GM12878 (cell line): ENCODE data around the gene USP38. TPM values are rescaled to one million over a fixed set of nuclear protein-coding genes. Genes with fewer than 3 reads are reported as not detected.

ENCODE experiments used
- ATAC-seq: fragments of 200-7000 bp; cut with Tn5 transposase; 3 replicates; pipeline ENCODE4 v1.9.1; 2020; ENCODE audit warnings: mild to moderate bottlenecking, moderate library complexity
- BruUV-seq: library from RNA; stranded (reverse); fragments of 400-500 nt; replicated peaks from 2 replicates; lab custom pipeline; 2021; lab: Mats Ljungman, UMichigan
- CTCF ChIA-PET: fragments of 300-600 bp; sonication (Branson Sonifier 250); formaldehyde crosslinking; extraction: SDS; loops from one replicate; lab custom pipeline; 2021; ENCODE audit warnings: inconsistent platforms; lab: Yijun Ruan, JAX
- POLR2A ChIA-PET: fragments of 350-600 bp; formaldehyde crosslinking; extraction: SDS; loops from one replicate; lab custom pipeline; 2021; ENCODE audit warnings: inconsistent platforms; lab: Charles Lee
- RAD21 ChIA-PET: fragments of 300-600 bp; sonication (Branson Sonifier 250); formaldehyde crosslinking; loops from one replicate; lab custom pipeline; 2023; ENCODE audit warnings: antibody characterized with exemption; ENCODE audit not compliant: unreplicated experiment; lab: Charles Lee
- SMC1A ChIA-PET: fragments of 300-600 bp; sonication (Branson Sonifier 250); formaldehyde crosslinking; loops from one replicate; lab custom pipeline; 2023; ENCODE audit not compliant: unreplicated experiment, uncharacterized antibody; lab: Charles Lee
- DNase-seq: peaks from one replicate; pipeline ENCODE4 v3.0.0-alpha.2; 2011; ENCODE audit warnings: low read depth, low spot score
- FAIRE-seq: peaks from 3 replicates; lab custom pipeline; 2011; peaks lifted over from hg19 to GRCh38; lab: Jason Lieb, UNC
- H2AFZ ChIP-seq: 2 replicates; pipeline ENCODE4 v1.6.0; 2011; ENCODE audit warnings: low read depth, low read length, control low read depth; ENCODE audit not compliant: control insufficient read depth
- H3K27ac ChIP-seq: 2 replicates; pipeline ENCODE4 v1.5.1; 2011; ENCODE audit warnings: control low read depth; ENCODE audit not compliant: control insufficient read depth, insufficient read depth
- H3K27me3 ChIP-seq, 2 experiments: replicated peaks in 1 of 2; 2 replicates each; pipeline versions ENCODE4 v1.6.0 to v1.6.1; 2011; ENCODE audit warnings: low read length in 1 of 2; ENCODE audit not compliant: control insufficient read depth in 2 of 2, insufficient read depth in 2 of 2
- H3K36me3 ChIP-seq, 2 experiments: 2 replicates each; pipeline ENCODE4 v1.5.1; 2011; ENCODE audit warnings: low read length in 1 of 2; ENCODE audit not compliant: control insufficient read depth in 2 of 2, insufficient read depth in 2 of 2
- H3K4me1 ChIP-seq: 2 replicates; pipeline ENCODE4 v1.6.1; 2011; ENCODE audit warnings: mild to moderate bottlenecking, low read length, moderate library complexity, mixed read lengths; ENCODE audit not compliant: control insufficient read depth, insufficient read depth
- H3K4me2 ChIP-seq: 2 replicates; pipeline ENCODE4 v1.6.0; 2011; ENCODE audit warnings: control low read depth; ENCODE audit not compliant: control insufficient read depth, insufficient read depth
- H3K4me3 ChIP-seq: fragments of 200-600 bp; sonication (generic); 2 replicates; pipeline ENCODE4 v1.5.1; 2016
- H3K79me2 ChIP-seq: 2 replicates; pipeline ENCODE4 v1.6.0; 2011; ENCODE audit warnings: low read length; ENCODE audit not compliant: control insufficient read depth, insufficient read depth
- H3K9ac ChIP-seq: 2 replicates; pipeline ENCODE4 v1.8.0; 2011; ENCODE audit warnings: low read length, control low read depth, mixed read lengths; ENCODE audit not compliant: control insufficient read depth, insufficient read depth
- H3K9me3 ChIP-seq: replicated peaks from 3 replicates; pipeline ENCODE4 v1.5.1; 2011; ENCODE audit warnings: mild to moderate bottlenecking, low read length; ENCODE audit not compliant: control insufficient read depth, insufficient read depth
- H4K20me1 ChIP-seq: 2 replicates; pipeline ENCODE4 v1.6.0; 2011; ENCODE audit not compliant: control insufficient read depth, insufficient read depth
- ATF3 ChIP-seq: IDR thresholded peaks from 2 replicates; pipeline ENCODE4 v1.6.1; 2011; ENCODE audit warnings: low read depth, mild to moderate bottlenecking, low read length, moderate library complexity, borderline replicate concordance; ENCODE audit errors: extremely low read depth
- CBFB ChIP-seq: IDR thresholded peaks from 2 replicates; pipeline ENCODE4 v1.6.1; 2016; ENCODE audit warnings: antibody characterized with exemption, low read depth
- CTCF ChIP-seq, 3 experiments: IDR thresholded peaks in 2 of 3; conservative IDR thresholded peaks in 1 of 3; 2 replicates each; pipeline ENCODE4 v1.5.1; 2011; ENCODE audit warnings: low read depth in 3 of 3, low read length in 3 of 3, mild to moderate bottlenecking in 3 of 3, control low read depth in 2 of 3, moderate library complexity in 2 of 3, inconsistent platforms in 1 of 3, mixed read lengths in 1 of 3; ENCODE audit not compliant: control insufficient read depth in 2 of 3, insufficient read depth in 1 of 3; ENCODE audit errors: extremely low read depth in 1 of 3
- E2F4 ChIP-seq: IDR thresholded peaks from 2 replicates; pipeline ENCODE4 v1.6.1; 2012; ENCODE audit warnings: low read depth, low read length, improper control_type of control experiment
- IRF3 ChIP-seq: fragments of 450-650 bp; IDR thresholded peaks from 2 replicates; pipeline ENCODE4 v1.6.1; 2014; ENCODE audit warnings: mild to moderate bottlenecking
- IRF5 ChIP-seq: fragments of 450-650 bp; IDR thresholded peaks from 2 replicates; pipeline ENCODE4 v1.6.1; 2017; ENCODE audit warnings: borderline replicate concordance
- NFYA ChIP-seq: IDR thresholded peaks from 2 replicates; pipeline ENCODE4 v1.6.1; 2011; ENCODE audit warnings: low read depth, mild to moderate bottlenecking, low read length, improper control_type of control experiment, borderline replicate concordance
- POLR2AphosphoS5 ChIP-seq: IDR thresholded peaks from 2 replicates; pipeline ENCODE4 v1.6.1; 2011; ENCODE audit warnings: mild to moderate bottlenecking, low read length, inconsistent platforms
- RFX5 ChIP-seq: IDR thresholded peaks from 2 replicates; pipeline ENCODE4 v1.6.1; 2011; ENCODE audit warnings: low read depth, low read length, improper control_type of control experiment
- SMC3 ChIP-seq: IDR thresholded peaks from 2 replicates; pipeline ENCODE4 v1.6.1; 2011; ENCODE audit warnings: low read length, improper control_type of control experiment, borderline replicate concordance
- ZNF274 ChIP-seq: IDR thresholded peaks from one replicate; pipeline ENCODE4 v1.8.0; 2011; ENCODE audit not compliant: insufficient read length, insufficient read depth
- WGBS: methylation state at CpG from one replicate; pipeline ENCODE4 v1.1.6; 2016; ENCODE audit warnings: low lambda C conversion rate; ENCODE audit not compliant: insufficient replicate concordance, insufficient coverage; ENCODE audit errors: missing lambda C conversion rate; 5-methylcytosine and 5-hydroxymethylcytosine counted together
- in situ Hi-C: fragments of 300-500 bp; cut with MboI; formaldehyde crosslinking; loops from 9 replicates; pipeline ENCODE4 v1.14.3; 2018; ENCODE audit warnings: mixed read lengths
- intact Hi-C: fragments of 100-400 bp; cut with micrococcal nuclease; formaldehyde crosslinking; loops from one replicate; pipeline ENCODE4 v1.14.2; 2022; ENCODE audit not compliant: unreplicated experiment
- polyA plus RNA-seq, 11 experiments: library from polyadenylated mRNA; depleted of rRNA in 4 of 11; unstranded in 6 of 11; stranded (reverse) in 5 of 11; fragments of >200 nt; fragmentation: Nextera tagmentation in 4 of 11; fragmentation: Illumina TruSeq in 1 of 11; extraction: Ambion mirVana in 4 of 11; extraction: Trizol in 1 of 11; gene quantifications; 1 replicate in 1 of 11; 2 replicates in 10 of 11; pipeline versions ENCODE4 v1.2.1 to v1.2.3, GENCODE V29; 2011 to 2016; ENCODE audit warnings: inconsistent platforms in 2 of 11, missing spikeins in 2 of 11, low read depth in 1 of 11
- total RNA-seq, 4 experiments: library from RNA; depleted of rRNA in 3 of 4; stranded (reverse); fragments of >200 nt in 3 of 4; fragmentation: Illumina TruSeq in 1 of 4; extraction: Trizol in 1 of 4; gene quantifications; 2 replicates each; pipeline versions ENCODE4 v1.2.1 to v1.2.3, GENCODE V29; 2013 to 2021

The USP38 gene
- total and polyA plus RNA-seq, 10 of the 15 experiments (the other 5 are each of a cell fraction or from before 2014, with no cell fraction given), result 4.4 to 19.0 (median 14.7) TPM

GRCh38 chr4:143232277-143232676 lies 47.6 kb downstream of the USP38 start (continued):
- TF ChIP-seq ATF3 (no peak), POLR2AphosphoS5 (no peak), CTCF (IDR thresholded peaks at IDR 0.05 in 2 of 3, conservative IDR thresholded peaks at IDR 0.05 in 1 of 3; ENCODE audit: control insufficient read depth in 2 of 3, extremely low read depth in 1 of 3, insufficient read depth in 1 of 3, low read depth in 3 of 3, low read length in 3 of 3) (no peak), RFX5 (no peak), E2F4 (no peak), IRF3 (no peak)

- no peak for ATAC-seq
- no peaks in the 10 kb centered on the region for H3K36me3 ChIP-seq
- H3K27me3 ChIP-seq, result no peaks in the 10 kb centered on the region
- H3K27ac ChIP-seq, result no peak overlapping the region
- BruUV-seq, result no TSS peak
- H3K79me2 ChIP-seq, result no peaks in the 10 kb centered on the region
- WGBS, result 70% methylated on average over 1 of the region's 1 CpG
- no peak overlapping the region for H2AFZ ChIP-seq
- FAIRE-seq, result no peak
- H3K9me3 ChIP-seq, result no peaks in the 10 kb centered on the region
- TF ChIP-seq CBFB (no peak), SMC3 (no peak), IRF5 (no peak), ZNF274 (no peak), NFYA (no peak)
- in situ Hi-C loops (no loop called here), intact Hi-C loops (no loop called here)
- H3K9ac ChIP-seq, result no peak overlapping the region
- no peak overlapping the region for H3K4me3 ChIP-seq
- no peak for DNase-seq
- H4K20me1 ChIP-seq, result no peaks in the 10 kb centered on the region
- H3K4me1 ChIP-seq, result no peaks in the 10 kb centered on the region
- H3K4me2 ChIP-seq, result no peak overlapping the region
- ChIA-PET SMC1A (no interaction called here), CTCF (no interaction called here), RAD21 (no interaction called here), POLR2A (no interaction called here)
Observed at GRCh38 chr4:143234153-143234552, 49.4 kb downstream of the USP38 start.
